Spinal cord (tissue), 10 donors: ENCODE data around the gene BLNK. TPM values are rescaled to one million over a fixed set of nuclear protein-coding genes. Genes with fewer than 3 reads are reported as not detected.

Experiments
- DNase-seq, 6 donors: peaks; one replicate each; pipeline versions ENCODE4 v3.0.0 to v3.0.0-alpha.2; 2013 to 2015; ENCODE audit warnings: low spot score in 6 of 6, low read depth in 4 of 6
- H3K27ac ChIP-seq: one replicate; pipeline ENCODE4 v1.5.1; 2013; ENCODE audit warnings: low read depth, low read length, control low read depth
- H3K27me3 ChIP-seq: one replicate; pipeline ENCODE4 v1.6.1; 2013; ENCODE audit warnings: low read length; ENCODE audit not compliant: control insufficient read depth, insufficient read depth
- H3K36me3 ChIP-seq: one replicate; pipeline ENCODE4 v1.6.1; 2013; ENCODE audit warnings: low read length; ENCODE audit not compliant: control insufficient read depth, insufficient read depth
- H3K4me1 ChIP-seq: one replicate; pipeline ENCODE4 v1.6.1; 2013; ENCODE audit warnings: low read length; ENCODE audit not compliant: control insufficient read depth, insufficient read depth
- H3K4me3 ChIP-seq: one replicate; pipeline ENCODE4 v1.5.1; 2013; ENCODE audit warnings: low read depth, low read length, control low read depth
- H3K9me3 ChIP-seq: one replicate; pipeline ENCODE4 v1.6.1; 2013; ENCODE audit warnings: low read length; ENCODE audit not compliant: control insufficient read depth, insufficient read depth
- whole genome bisulfite sequencing: methylation state at CpG from one replicate; pipeline ENCODE4 v1.1.5; 2013; ENCODE audit warnings: missing lambda C conversion rate; ENCODE audit not compliant: insufficient coverage; 5-methylcytosine and 5-hydroxymethylcytosine counted together
- polyA plus RNA-seq, 2 donors: library from polyadenylated mRNA; unstranded; fragments of 120-200 nt; gene quantifications; one replicate each; pipeline ENCODE4 v1.2.1, GENCODE V29; 2013; ENCODE audit not compliant: insufficient read length in 2 of 2
- total RNA-seq, 2 donors: library from RNA; depleted of rRNA in 1 of 2; stranded (reverse); fragments of 120-200 nt in 1 of 2; fragments of >200 nt in 1 of 2; gene quantifications; one replicate each; pipeline versions ENCODE4 v1.2.3 to v1.2.4, GENCODE V29; 2013 to 2014
- donor health status: healthy.

BLNK gene
- total and polyA plus RNA-seq, 4 donors: 4.8 to 7.7 (median 5.6) TPM

DNA sequence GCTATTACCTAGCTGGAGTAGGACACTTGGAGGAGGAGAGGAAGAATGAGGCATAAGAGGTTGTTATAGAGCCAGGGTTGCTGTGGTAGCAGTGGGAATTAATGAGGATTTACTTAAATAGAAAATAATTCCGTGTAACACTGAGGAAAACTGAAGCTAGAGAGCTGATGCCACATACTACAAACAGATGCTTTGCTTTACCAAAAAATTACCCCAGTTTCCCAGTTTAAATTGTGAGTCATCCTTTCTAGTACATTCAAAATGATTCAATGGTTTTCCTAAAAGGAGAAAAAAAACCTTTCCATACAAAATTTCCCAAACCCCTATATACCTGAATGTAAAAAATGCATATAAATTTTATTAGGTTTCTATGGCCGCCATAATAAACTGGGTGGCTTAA lies 82.9 kb downstream of the BLNK start:
- Histone ChIP-seq H3K4me3 (no peak overlapping the region), H3K4me1 (no peaks in the 10 kb centered on the region), H3K36me3 (no peaks in the 10 kb centered on the region), H3K27ac (no peak overlapping the region), H3K9me3 (no peaks in the 10 kb centered on the region), H3K27me3 (no peaks in the 10 kb centered on the region)
- DNase-seq: no peak
- WGBS: no CpG with 5 or more reads among the region's 2 CpGs

GRCh38 chr10:96176985-96177384 lies 94.4 kb downstream of the BLNK start:
- H3K27ac ChIP-seq: no peak overlapping the region
- no CpG with 5 or more reads among the region's 1 CpG for WGBS
- no peak for DNase-seq
- no peaks in the 10 kb centered on the region for H3K27me3 ChIP-seq
- H3K9me3 ChIP-seq: peaks cover 5% of the 10 kb centered on the region
- no peaks in the 10 kb centered on the region for H3K4me1 ChIP-seq
- H3K36me3 ChIP-seq: no peaks in the 10 kb centered on the region
- no peak overlapping the region for H3K4me3 ChIP-seq

- no peaks in the 10 kb centered on the region for H3K36me3 ChIP-seq
- no CpG with 5 or more reads among the region's 1 CpG for WGBS
- H3K27me3 ChIP-seq: no peaks in the 10 kb centered on the region
- H3K4me1 ChIP-seq: no peaks in the 10 kb centered on the region
- DNase-seq: no peak
- H3K4me3 ChIP-seq: no peak overlapping the region
- H3K9me3 ChIP-seq: peaks cover 8% of the 10 kb centered on the region
- H3K27ac ChIP-seq: no peak overlapping the region
These were observed 98.7 kb downstream of the BLNK start for GRCh38 chr10:96172666-96173065.

- DNase-seq: no peak
- Histone ChIP-seq H3K27me3 (no peaks in the 10 kb centered on the region), H3K27ac (no peak overlapping the region), H3K4me3 (no peak overlapping the region), H3K36me3 (no peaks in the 10 kb centered on the region), H3K4me1 (no peaks in the 10 kb centered on the region), H3K9me3 (peaks cover 8% of the 10 kb centered on the region)
These were observed 101.1 kb downstream of the BLNK start for GRCh38 chr10:96170230-96170629.

- Histone ChIP-seq H3K27me3 (no peaks in the 10 kb centered on the region), H3K4me3 (no peak overlapping the region), H3K9me3 (peaks cover 8% of the 10 kb centered on the region), H3K36me3 (no peaks in the 10 kb centered on the region), H3K27ac (no peak overlapping the region), H3K4me1 (no peaks in the 10 kb centered on the region)
- no peak for DNase-seq
- 100% methylated on average over 1 of the region's 1 CpG for WGBS
These were observed 102.8 kb downstream of the BLNK start for GRCh38 chr10:96168546-96168945.

DNA sequence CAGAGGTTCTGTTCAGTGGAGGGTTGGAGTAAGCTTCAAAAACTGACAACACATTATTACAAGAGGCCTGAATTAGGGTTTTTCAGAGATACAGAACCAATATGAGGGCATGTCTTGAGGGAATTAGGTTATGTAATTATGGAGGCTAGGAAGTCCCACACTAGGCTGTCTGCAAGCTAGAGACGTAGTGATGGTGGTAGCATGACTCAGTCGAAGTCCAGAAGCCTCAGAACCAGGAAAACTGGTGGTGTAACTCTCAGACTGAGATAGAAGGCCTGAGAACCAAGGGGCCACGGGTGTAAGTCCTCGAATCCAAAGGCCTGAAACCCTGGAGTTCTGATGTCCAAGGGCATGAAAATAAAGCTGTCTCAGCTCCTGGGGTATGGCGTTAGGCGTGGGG lies 105.6 kb downstream of the BLNK start:
- H3K27ac ChIP-seq: no peak overlapping the region
- 92% methylated on average over 6 of the region's 6 CpGs for WGBS
- peaks cover 8% of the 10 kb centered on the region for H3K9me3 ChIP-seq
- no peaks in the 10 kb centered on the region for H3K4me1 ChIP-seq
- no peak overlapping the region for H3K4me3 ChIP-seq
- DNase-seq: no peak
- no peaks in the 10 kb centered on the region for H3K36me3 ChIP-seq
- H3K27me3 ChIP-seq: no peaks in the 10 kb centered on the region

- 67% methylated on average over 1 of the region's 1 CpG for WGBS
- H3K27me3 ChIP-seq: no peaks in the 10 kb centered on the region
- no peak for DNase-seq
- no peak overlapping the region for H3K27ac ChIP-seq
- no peaks in the 10 kb centered on the region for H3K4me1 ChIP-seq
- no peak overlapping the region for H3K4me3 ChIP-seq
- H3K36me3 ChIP-seq: peaks cover 19% of the 10 kb centered on the region
- no peaks in the 10 kb centered on the region for H3K9me3 ChIP-seq
These were observed 118.3 kb downstream of the BLNK start for GRCh38 chr10:96153070-96153469.

DNA sequence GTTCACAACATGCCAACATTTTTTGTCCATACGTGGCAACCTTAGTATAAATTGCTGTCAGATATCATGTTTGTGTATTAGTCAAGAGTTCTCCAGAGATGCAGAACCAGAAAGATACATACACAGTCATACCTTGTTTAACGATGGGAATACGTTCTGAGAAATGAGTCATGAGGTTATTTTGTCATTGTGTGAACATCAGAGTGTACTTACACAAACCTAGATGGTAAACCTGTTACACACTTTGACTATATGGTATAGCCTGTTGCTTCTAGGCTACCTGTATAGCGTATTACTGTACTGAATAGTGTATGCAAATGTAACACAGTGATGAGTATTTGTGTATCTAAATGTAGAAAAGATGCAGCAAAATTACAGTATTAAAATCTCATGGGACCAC lies 118.9 kb downstream of the BLNK start:
- no CpG with 5 or more reads among the region's 4 CpGs for WGBS
- DNase-seq: no peak
- Histone ChIP-seq H3K36me3 (peaks cover 19% of the 10 kb centered on the region), H3K4me3 (no peak overlapping the region), H3K27me3 (no peaks in the 10 kb centered on the region), H3K27ac (no peak overlapping the region), H3K4me1 (no peaks in the 10 kb centered on the region), H3K9me3 (no peaks in the 10 kb centered on the region)

Other genes with a start within 250 kb of the BLNK start
- gene CCNJ, start 228.0 kb downstream of the BLNK start, total RNA-seq: 10 to 100 TPM in 1 of 2 donors, 1 to 10 TPM in 1; 8.2 to 11.2 TPM
- gene CCNJ, start 228.0 kb downstream of the BLNK start, polyA plus RNA-seq: 10 to 100 TPM; 11.9 to 14.6 TPM
- gene ZNF518A, start 141.3 kb downstream of the BLNK start, total RNA-seq: 10 to 100 TPM; 38.2 to 82.6 TPM
- 10 to 100 TPM; 28.3 to 30.4 TPM for gene ZNF518A, start 141.3 kb downstream of the BLNK start, polyA plus RNA-seq
- gene DNTT, start 32.9 kb upstream of the BLNK start, total RNA-seq: under 1 TPM; 0.11 to 0.20 TPM
- under 1 TPM in 1 of 2 donors, not detected in 1; 0.08 TPM for gene DNTT, start 32.9 kb upstream of the BLNK start, polyA plus RNA-seq
- 1 to 10 TPM in 1 of 2 donors, under 1 TPM in 1; 0.88 to 4.8 TPM for gene OPALIN, start 87.4 kb upstream of the BLNK start, total RNA-seq
- gene OPALIN, start 87.4 kb upstream of the BLNK start, polyA plus RNA-seq: under 1 TPM; 0.79 to 0.83 TPM
- gene TLL2, start 242.4 kb upstream of the BLNK start, total RNA-seq: 1 to 10 TPM; 2.0 to 4.4 TPM
- 1 to 10 TPM; 4.5 to 6.1 TPM for gene TLL2, start 242.4 kb upstream of the BLNK start, polyA plus RNA-seq